Prostate gland (tissue), 2 donors: ENCODE results near the gene IMPA2.

Experiments
- CTCF ChIP-seq, 4 experiments: fragments of 200-600 bp in 2 of 4; fragments of 450-650 bp in 2 of 4; sonication (generic) in 2 of 4; IDR thresholded peaks; 1 replicate in 3 of 4; 2 replicates in 1 of 4; pipeline ENCODE4 v1.5.1; 2016 to 2019; ENCODE audit warnings: antibody characterized with exemption in 4 of 4, mild to moderate bottlenecking in 2 of 4, moderate library complexity in 2 of 4
- POLR2A ChIP-seq: fragments of 450-650 bp; IDR thresholded peaks from one replicate; pipeline ENCODE4 v1.6.1; 2016; ENCODE audit warnings: antibody characterized with exemption, mild to moderate bottlenecking

DNA sequence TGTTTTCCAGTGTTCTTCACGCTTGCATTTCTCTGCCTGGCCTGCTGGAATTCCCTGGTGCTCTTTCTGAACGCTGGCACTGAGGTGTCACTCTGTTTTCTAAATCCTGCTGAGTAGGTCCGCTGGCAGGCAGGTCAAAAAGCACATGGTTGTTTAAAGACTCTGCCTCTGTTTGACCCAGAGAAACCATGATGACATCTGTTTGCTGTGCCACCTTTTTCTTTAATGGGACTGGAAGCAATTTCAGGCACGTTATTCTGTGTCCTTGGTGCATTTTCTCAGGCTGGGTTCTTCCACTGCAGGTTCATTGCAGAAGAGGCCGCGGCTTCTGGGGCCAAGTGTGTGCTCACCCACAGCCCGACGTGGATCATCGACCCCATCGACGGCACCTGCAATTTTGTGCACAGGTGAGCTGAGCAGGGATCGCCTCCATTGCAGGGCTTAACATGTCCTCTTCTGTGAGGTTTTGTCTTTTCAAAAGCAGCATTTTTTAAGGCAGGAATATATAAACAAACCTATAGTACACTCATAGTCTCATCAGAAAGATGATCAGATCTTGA lies 28.4 kb downstream of the IMPA2 start:
- TF ChIP-seq CTCF (IDR thresholded peaks at IDR 0.05): no peak
- no peak for TF ChIP-seq POLR2A
